ENCODE measurements around the gene LCE2B.

DNA sequence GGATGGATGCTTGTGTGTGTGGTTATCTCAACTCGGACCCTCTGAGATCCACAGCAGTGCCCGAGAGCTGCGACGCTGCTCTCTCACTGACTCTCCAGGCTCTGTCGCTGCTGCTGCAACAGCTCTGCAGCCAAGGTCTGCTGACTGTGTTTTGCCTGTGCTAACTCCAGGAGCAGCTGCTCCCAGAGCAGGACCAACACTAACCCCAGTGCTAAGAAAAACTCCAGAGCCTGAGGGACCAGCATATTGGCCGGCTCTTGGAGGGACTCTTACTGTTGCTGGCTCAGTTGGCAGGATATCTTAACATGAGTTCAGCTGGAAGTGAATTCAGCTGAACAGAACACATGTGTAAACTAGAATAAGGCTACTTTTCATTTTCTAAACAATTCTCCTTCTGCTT, 6.5 kb upstream of the LCE2B start:
- no peak for TF ChIP-seq POLR2A (IDR thresholded peaks at IDR 0.05; ENCODE audit: low read depth, low read length)
- TF ChIP-seq POLR2AphosphoS5 (IDR thresholded peaks at IDR 0.05; ENCODE audit: insufficient read depth, low read depth, low read length), result no peak

Data from endothelial cell of umbilical vein (primary cell).